Sciatic nerve (tissue), 2 donors: ENCODE measurements around the gene C2orf69. TPM values are rescaled to one million over a fixed set of nuclear protein-coding genes. Genes with fewer than 3 reads are reported as not detected.

Experiments
- ATAC-seq: fragments of 200-7000 bp; cut with Tn5 transposase; one replicate; pipeline ENCODE4 v1.9.1; 2020; ENCODE audit warnings: mild to moderate bottlenecking, moderate library complexity
- DNase-seq: peaks from one replicate; pipeline ENCODE4 v3.0.0-alpha.2; 2020; ENCODE audit warnings: low spot score
- intact Hi-C: fragments of 100-400 bp; cut with DNase I; formaldehyde crosslinking; loops from one replicate; pipeline ENCODE4 v1.14.2; 2022
- total RNA-seq: library from RNA; stranded (reverse); fragmentation: NEBNext Ultra II Directional; extraction: Animal tissue kit (Norgen Biotek cat#: 25700); gene quantifications from one replicate; pipeline ENCODE4 v1.2.1, GENCODE V29; 2021
- donor health status: DM: no; HTN: no; CAD: no.
- donor health status: DM: no; HTN: no; CAD: no.

The C2orf69 gene, protein sequence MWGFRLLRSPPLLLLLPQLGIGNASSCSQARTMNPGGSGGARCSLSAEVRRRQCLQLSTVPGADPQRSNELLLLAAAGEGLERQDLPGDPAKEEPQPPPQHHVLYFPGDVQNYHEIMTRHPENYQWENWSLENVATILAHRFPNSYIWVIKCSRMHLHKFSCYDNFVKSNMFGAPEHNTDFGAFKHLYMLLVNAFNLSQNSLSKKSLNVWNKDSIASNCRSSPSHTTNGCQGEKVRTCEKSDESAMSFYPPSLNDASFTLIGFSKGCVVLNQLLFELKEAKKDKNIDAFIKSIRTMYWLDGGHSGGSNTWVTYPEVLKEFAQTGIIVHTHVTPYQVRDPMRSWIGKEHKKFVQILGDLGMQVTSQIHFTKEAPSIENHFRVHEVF
- 11.0 TPM for total RNA-seq

GRCh38 chr2:199911052-199911876, at the start of gene C2orf69:
C2orf69 (plus strand) TSS chr2:199911293; CDS start chr2:199911439, 146 bp downstream.
- ATAC-seq, result peak; percentile 99
- intact Hi-C loops, result no loop called here
- peak; percentile 98 for DNase-seq

DNA sequence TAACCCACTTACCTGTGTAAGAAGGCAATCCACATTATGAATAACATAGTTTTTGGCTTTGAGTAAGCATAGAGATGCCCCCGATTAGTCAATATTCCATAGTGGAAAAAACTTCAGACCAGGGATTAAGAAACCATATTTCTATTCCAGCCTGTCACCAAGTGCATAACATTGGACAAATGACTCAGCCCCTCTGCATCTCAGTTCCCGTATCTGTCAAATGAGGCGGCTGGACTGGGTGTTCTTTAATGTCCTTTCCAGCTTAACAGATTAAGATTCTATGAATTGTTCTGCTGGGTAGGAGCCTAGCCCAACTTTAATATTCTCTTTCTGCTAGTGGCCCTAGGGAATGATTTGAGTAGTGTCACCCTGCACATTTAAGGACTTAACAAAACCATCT, 48.3 kb upstream of the C2orf69 start:
- ATAC-seq, result no peak
- DNase-seq, result no peak
- intact Hi-C loops, result no loop called here

DNA sequence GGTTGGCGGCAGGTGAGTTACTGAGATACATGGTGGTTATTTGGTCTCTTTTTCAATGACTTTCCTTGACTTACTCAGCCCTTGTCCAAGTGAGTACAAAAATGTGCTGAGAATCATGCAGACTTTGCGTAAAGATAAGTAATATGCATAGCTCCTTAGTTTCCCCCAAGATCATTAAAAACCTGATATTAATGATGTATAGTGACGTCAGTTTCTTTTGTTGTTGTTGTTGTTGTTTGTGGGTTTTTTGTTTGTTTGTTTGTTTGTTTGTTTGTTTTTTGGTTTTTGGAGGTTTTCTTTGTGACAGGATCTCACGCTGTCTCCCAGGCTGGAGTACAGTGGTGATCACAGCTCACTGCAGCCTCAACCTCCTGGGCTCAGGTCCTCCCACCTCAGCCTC, 45.2 kb upstream of the C2orf69 start:
- intact Hi-C loops, result no loop called here
- ATAC-seq (no peak), DNase-seq (no peak)

DNA sequence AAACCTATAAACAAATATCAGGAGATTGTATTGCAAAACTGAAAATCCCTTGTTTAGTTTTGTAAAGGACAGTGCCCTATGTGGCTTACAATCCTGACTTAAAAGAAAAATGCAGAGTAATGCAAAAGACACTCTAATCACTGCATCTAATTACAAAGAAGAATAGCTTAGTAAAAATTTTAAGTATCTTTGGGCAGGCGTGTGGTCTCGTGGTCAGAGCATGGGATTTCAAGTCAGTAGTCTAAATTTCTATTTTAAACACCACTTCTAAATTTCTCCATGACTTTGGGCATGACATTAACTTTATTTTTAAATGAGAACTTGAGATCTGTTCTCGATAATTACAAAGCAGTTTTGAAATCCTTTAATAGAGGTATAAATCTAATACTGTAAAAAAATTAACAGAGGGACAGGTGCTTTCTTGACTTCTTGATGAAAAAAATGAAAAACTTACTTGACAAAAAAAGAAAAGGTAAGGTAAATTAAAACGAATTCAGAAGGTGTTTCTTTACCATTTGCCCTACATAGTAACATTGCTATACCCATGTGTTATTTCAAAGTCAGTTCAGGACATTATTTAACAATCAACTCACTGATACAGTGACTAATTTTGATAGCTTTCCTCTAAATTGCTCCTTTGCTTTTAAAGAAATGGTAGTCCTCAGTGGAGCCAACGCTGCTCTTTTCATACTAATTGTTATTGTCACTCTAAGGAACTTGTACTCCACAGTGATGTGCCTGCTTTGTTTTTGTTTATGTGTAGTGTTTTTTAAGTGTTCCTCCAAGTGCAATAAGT, 42.5 kb upstream of the C2orf69 start:
- ATAC-seq (no peak), DNase-seq (no peak)
- intact Hi-C loops, result no loop called here

DNA sequence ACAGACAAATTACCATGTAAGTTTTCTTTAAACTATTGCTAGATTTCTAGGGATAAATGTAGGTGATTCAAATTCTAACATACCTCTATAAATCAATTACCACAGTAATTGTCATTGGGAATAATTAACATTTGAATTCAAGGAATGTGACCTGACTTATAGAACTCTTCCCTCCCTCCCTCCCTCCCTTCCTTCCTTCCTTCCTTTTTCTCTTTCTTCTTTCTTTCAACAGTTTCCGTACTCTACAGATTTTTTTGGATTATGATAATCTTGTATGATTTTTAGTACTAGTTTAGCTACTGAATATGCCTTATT, 41.9 kb upstream of the C2orf69 start:
- ATAC-seq, result no peak
- intact Hi-C loops, result no loop called here

DNA sequence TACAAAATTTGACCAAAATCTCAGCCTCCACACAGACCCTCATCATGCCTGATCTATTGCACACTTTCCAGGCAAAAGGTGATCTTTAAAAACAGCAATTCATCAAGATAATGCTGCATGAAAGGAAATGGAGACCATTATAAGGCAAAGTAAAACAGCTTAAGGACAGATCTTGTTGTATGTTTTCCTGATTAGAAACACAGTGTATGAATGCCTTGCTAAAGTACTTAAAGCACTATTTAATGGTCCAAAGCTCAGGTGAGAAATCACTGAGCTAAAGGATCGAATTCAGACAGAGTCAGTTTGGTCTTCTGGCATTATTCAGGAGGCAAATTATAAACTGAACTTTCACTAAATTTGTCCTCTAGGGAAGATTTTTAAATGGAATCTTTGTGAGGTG, 41.4 kb upstream of the C2orf69 start:
- intact Hi-C loops, result no loop called here

More for the DNA sequence above, 41.9 kb upstream of the C2orf69 start:
- DNase-seq, result no peak

DNA sequence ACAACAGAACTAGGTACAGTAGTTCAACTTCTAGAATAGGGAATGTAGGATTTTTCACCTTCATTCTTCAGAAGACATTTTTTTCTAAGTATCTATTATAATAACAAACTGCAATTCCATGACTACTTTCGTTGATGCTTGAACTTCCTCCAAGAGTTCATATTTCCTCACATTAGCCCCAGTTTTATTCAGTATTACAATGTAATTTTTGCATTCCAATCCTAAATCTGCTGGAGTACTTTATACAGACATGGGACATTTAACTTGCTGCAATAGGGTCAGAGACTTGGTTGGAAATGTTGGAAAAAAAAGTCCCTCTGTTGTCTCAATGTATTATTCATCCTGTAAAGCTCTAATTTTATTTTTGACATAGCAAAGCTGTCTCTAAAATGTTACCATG, 40.5 kb upstream of the C2orf69 start:
- DNase-seq (no peak), ATAC-seq (no peak)
- intact Hi-C loops, result no loop called here

More for the DNA sequence above, 41.4 kb upstream of the C2orf69 start:
- no peak for ATAC-seq
- no peak for DNase-seq

DNA sequence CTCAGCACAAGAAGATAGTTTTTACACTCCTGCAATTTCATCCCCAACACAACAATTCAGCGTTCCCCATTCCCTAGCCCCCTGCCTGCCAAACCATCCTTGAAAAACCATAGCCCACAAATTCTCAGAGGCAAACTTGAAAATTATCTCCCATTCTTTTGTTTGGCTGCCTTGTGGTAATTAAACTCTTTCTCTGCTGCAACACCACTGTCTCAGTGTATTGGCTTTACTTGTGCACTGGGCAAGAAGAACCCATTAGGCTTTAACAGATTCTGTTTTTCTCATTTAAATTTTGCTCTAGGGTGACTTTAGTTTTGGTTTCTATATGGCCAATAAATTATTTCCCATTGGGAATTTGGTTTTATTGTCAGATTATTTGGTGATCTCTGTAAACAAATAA, 36.9 kb upstream of the C2orf69 start:
- ATAC-seq (no peak), DNase-seq (no peak)
- intact Hi-C loops, result no loop called here

DNA sequence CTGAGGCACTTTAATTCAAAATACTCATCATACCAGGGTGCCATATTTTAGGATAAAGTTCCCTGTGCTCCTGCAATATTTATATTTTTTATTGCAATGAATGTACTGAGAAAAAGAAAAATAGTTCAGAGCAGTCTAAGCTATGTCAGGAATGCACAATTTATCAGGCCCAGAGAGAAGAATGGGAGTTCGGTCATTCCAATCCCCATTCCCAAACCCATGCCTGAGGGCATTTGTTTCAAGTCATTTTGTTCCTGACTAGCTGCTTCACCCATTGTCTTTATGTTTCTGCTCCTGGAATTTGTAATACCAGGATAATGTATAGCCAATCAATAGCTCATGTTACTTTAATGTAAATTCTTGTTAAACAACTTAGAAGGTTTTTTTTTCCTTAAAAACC, 35.7 kb upstream of the C2orf69 start:
- ATAC-seq (no peak), DNase-seq (no peak)
- intact Hi-C loops, result no loop called here

- DNase-seq, result no peak
- intact Hi-C loops, result no loop called here
Measured at GRCh38 chr2:199882667-199883066, 28.4 kb upstream of the C2orf69 start.

GRCh38 chr2:199883474-199884212, 27.4 kb upstream of the C2orf69 start:
- no peak for ATAC-seq
- intact Hi-C loops, result no loop called here
- no peak for DNase-seq

More at GRCh38 chr2:199882667-199883066, 28.4 kb upstream of the C2orf69 start:
- ATAC-seq, result no peak

- intact Hi-C loops, result no loop called here
- no peak for DNase-seq
- ATAC-seq, result no peak
Measured at GRCh38 chr2:199895406-199895805, 15.7 kb upstream of the C2orf69 start.

DNA sequence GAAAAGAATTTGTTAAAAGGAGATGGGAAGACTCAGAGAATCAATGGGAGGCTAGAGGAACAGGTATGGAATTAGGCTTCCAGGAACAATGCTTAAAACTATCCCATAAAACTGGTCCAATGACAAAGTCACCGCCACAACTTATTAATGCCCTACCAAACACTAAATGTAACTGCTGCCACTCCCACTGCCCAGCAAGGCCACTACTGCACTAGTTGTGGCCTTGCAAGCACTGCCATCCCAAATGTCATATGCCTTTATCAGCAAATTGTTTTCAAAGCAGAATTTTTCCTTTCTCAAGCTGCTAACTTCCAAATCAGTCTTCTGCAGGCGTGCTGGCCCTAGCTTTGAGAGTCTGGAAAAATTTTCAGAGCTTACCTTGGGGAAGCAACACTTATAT, 14.5 kb upstream of the C2orf69 start:
- ATAC-seq (no peak), DNase-seq (no peak)
- intact Hi-C loops, result no loop called here

- intact Hi-C loops, result no loop called here
- DNase-seq (no peak), ATAC-seq (no peak)
Measured at GRCh38 chr2:199901942-199902341, 9.2 kb upstream of the C2orf69 start.

- ATAC-seq, result no peak
- intact Hi-C loops, result no loop called here
- no peak for DNase-seq
Measured at GRCh38 chr2:199902486-199903110, 8.5 kb upstream of the C2orf69 start.

DNA sequence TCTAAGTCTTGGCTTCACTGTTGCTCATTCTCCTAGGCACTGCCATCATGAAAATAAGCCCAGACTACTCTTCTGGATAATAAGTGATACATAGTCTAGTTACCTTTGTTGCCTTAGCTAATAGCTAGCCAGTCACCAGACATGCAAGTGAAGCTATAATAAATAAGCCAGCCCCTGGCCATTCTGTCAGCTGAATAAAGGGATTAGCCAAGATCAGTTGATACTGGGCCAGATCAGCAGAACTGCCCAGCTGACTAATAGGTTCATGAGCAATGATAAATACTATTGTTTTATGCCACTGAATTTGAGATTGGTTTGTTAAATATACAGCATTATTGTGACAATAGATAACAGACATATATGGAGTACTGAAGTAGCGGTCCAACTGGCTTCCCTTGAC, 8.0 kb upstream of the C2orf69 start:
- intact Hi-C loops, result no loop called here
- no peak for ATAC-seq
- no peak for DNase-seq

GRCh38 chr2:199907008-199907714, 3.9 kb upstream of the C2orf69 start:
- DNase-seq (no peak), ATAC-seq (no peak)
- intact Hi-C loops, result no loop called here
